ENCODE measurements around the gene SYNE1. TPM values are rescaled to one million over a fixed set of nuclear protein-coding genes. Genes with fewer than 3 reads are reported as not detected.

The SYNE1 gene
- polyA plus RNA-seq, 1 donor from 2014 or later, result 38.5 TPM

- Histone ChIP-seq H3K4me2 (ENCODE audit: low read length) (no peak overlapping the region), H3K27ac (ENCODE audit: low read length) (no peak overlapping the region), H3K27me3 (ENCODE audit: insufficient read depth, low read depth, low read length) (no peaks in the 10 kb centered on the region), H3K9me2 (ENCODE audit: insufficient read depth, low read length) (no peaks in the 10 kb centered on the region), H4K20me1 (ENCODE audit: insufficient read depth) (no peaks in the 10 kb centered on the region), H3K9ac (ENCODE audit: low read length) (no peak overlapping the region), H3K79me2 (replicated peaks; ENCODE audit: insufficient read depth, low read length) (no peaks in the 10 kb centered on the region), H3K36me3 (ENCODE audit: insufficient read depth, low read length) (no peaks in the 10 kb centered on the region), H3K4me3 (ENCODE audit: low read length) (no peak overlapping the region), H3F3A (ENCODE audit: insufficient read depth, low read length, poor library complexity, severe bottlenecking) (no peaks in the 10 kb centered on the region), H3K9me3 (ENCODE audit: low read length) (no peaks in the 10 kb centered on the region), H2AFZ (ENCODE audit: low read depth, low read length) (no peak overlapping the region)
- TF ChIP-seq REST (IDR thresholded peaks at IDR 0.05; ENCODE audit: borderline replicate concordance), result no peak
- TF ChIP-seq MXI1 (conservative IDR thresholded peaks at IDR 0.05; ENCODE audit: poor library complexity, severe bottlenecking), result no peak
- no peak for TF ChIP-seq RAD21 (conservative IDR thresholded peaks at IDR 0.05)
- no peak for TF ChIP-seq POLR2AphosphoS5 (IDR thresholded peaks at IDR 0.05)
- TF ChIP-seq EZH2 (IDR thresholded peaks at IDR 0.05; ENCODE audit: borderline replicate concordance, insufficient read depth, low read length, poor library complexity, severe bottlenecking), result no peak
- TF ChIP-seq CTCF (IDR thresholded peaks at IDR 0.05; ENCODE audit: poor library complexity, severe bottlenecking), result no peak
- TF ChIP-seq EP300 (conservative IDR thresholded peaks at IDR 0.05; ENCODE audit: poor library complexity, severe bottlenecking), result no peak
- TF ChIP-seq SMC3 (conservative IDR thresholded peaks at IDR 0.05; ENCODE audit: poor library complexity), result no peak
- TF ChIP-seq TAF1 (IDR thresholded peaks at IDR 0.05; ENCODE audit: low read depth), result no peak
Measured at GRCh38 chr6:152503546-152503945, 133.6 kb downstream of the SYNE1 start.

GRCh38 chr6:152502421-152503188 is 134.6 kb downstream of the SYNE1 start:
- Histone ChIP-seq H3K36me3 (ENCODE audit: insufficient read depth, low read length) (no peaks in the 10 kb centered on the region), H3K4me2 (ENCODE audit: low read length) (no peak overlapping the region), H3K79me2 (replicated peaks; ENCODE audit: insufficient read depth, low read length) (no peaks in the 10 kb centered on the region), H3K9me2 (ENCODE audit: insufficient read depth, low read length) (no peaks in the 10 kb centered on the region), H3K4me3 (ENCODE audit: low read length) (no peak overlapping the region), H3K27me3 (ENCODE audit: insufficient read depth, low read depth, low read length) (no peaks in the 10 kb centered on the region), H3K9ac (ENCODE audit: low read length) (no peak overlapping the region), H2AFZ (ENCODE audit: low read depth, low read length) (no peak overlapping the region), H3K27ac (ENCODE audit: low read length) (no peak overlapping the region), H4K20me1 (ENCODE audit: insufficient read depth) (no peaks in the 10 kb centered on the region), H3K9me3 (ENCODE audit: low read length) (no peaks in the 10 kb centered on the region), H3F3A (ENCODE audit: insufficient read depth, low read length, poor library complexity, severe bottlenecking) (no peaks in the 10 kb centered on the region)
- TF ChIP-seq CTCF (IDR thresholded peaks at IDR 0.05; ENCODE audit: poor library complexity, severe bottlenecking), result no peak
